Upper lobe of left lung (tissue), 6 donors: Measurements from ENCODE around the gene EGFLAM. TPM values are rescaled to one million over a fixed set of nuclear protein-coding genes. Genes with fewer than 3 reads are reported as not detected.

Source experiments
- ATAC-seq, 2 donors: fragments of 200-7000 bp; cut with Tn5 transposase; one replicate each; pipeline ENCODE4 v1.9.1; 2022; ENCODE audit warnings: mild to moderate bottlenecking in 2 of 2, moderate library complexity in 2 of 2; ENCODE audit not compliant: low FRiP score in 2 of 2
- DNase-seq, 2 donors: peaks; one replicate each; pipeline ENCODE4 v3.0.0-alpha.2; 2019 to 2020
- H3K27ac ChIP-seq, 4 donors: fragments of 200-600 bp; sonication (generic); one replicate each; pipeline ENCODE4 v1.5.1; 2016 to 2019
- H3K27me3 ChIP-seq, 4 donors: fragments of 200-600 bp; sonication (generic); one replicate each; pipeline ENCODE4 v1.5.1; 2017 to 2019
- H3K36me3 ChIP-seq, 4 donors: fragments of 200-600 bp; sonication (generic); one replicate each; pipeline ENCODE4 v1.5.1; 2016 to 2019
- H3K4me1 ChIP-seq, 4 donors: fragments of 200-600 bp; sonication (generic); one replicate each; pipeline ENCODE4 v1.5.1; 2018 to 2019
- H3K4me3 ChIP-seq, 4 donors: fragments of 200-600 bp; sonication (generic); one replicate each; pipeline ENCODE4 v1.5.1; 2017 to 2019; ENCODE audit warnings: mild to moderate bottlenecking in 2 of 4, moderate library complexity in 1 of 4
- H3K9me3 ChIP-seq, 4 donors: fragments of 200-600 bp; sonication (generic); one replicate each; pipeline ENCODE4 v1.5.1; 2018 to 2019
- EP300 ChIP-seq, 4 donors: sonication (generic); formaldehyde crosslinking; IDR thresholded peaks; one replicate each; pipeline ENCODE4 v1.5.1; 2017; ENCODE audit warnings: antibody characterized with exemption in 4 of 4, control low read depth in 2 of 4
- POLR2A ChIP-seq, 4 donors: fragments of 450-650 bp; IDR thresholded peaks; one replicate each; pipeline ENCODE4 v1.5.1; 2016 to 2017; ENCODE audit warnings: antibody characterized with exemption in 4 of 4, mild to moderate bottlenecking in 2 of 4
- POLR2AphosphoS5 ChIP-seq, 2 donors: sonication (generic); formaldehyde crosslinking; IDR thresholded peaks; one replicate each; pipeline ENCODE4 v1.5.1; 2017; ENCODE audit warnings: antibody characterized with exemption in 2 of 2
- WGBS, 2 donors: methylation state at CpG; one replicate each; pipeline ENCODE4 v1.1.5; 2017 to 2018; 5-methylcytosine and 5-hydroxymethylcytosine counted together
- total RNA-seq, 6 donors: library from RNA; depleted of rRNA in 4 of 6; stranded (reverse); fragments of >200 nt in 4 of 6; gene quantifications; one replicate each; pipeline versions ENCODE4 v1.1.0 to v1.2.1, GENCODE V29; 2016 to 2021
- TF ChIP-seq, protein P1 (sequence below), 6 experiments: fragments of 450-650 bp in 4 of 6; fragments of 200-600 bp in 2 of 6; sonication (generic) in 2 of 6; IDR thresholded peaks; one replicate each; pipeline ENCODE4 v1.5.1; 2016 to 2019; ENCODE audit warnings: antibody characterized with exemption in 6 of 6
- donor health status: DM: no; HTN: no; CAD: no; lungs with moderate emphysema.
- donor health status: DM: no; HTN: yes; CAD: no; lungs with severe emphysema.

The EGFLAM gene
- total RNA-seq, 6 donors from 2014 or later: 0.22 to 5.2 (median 1.6) TPM; not detected in 2

DNA sequence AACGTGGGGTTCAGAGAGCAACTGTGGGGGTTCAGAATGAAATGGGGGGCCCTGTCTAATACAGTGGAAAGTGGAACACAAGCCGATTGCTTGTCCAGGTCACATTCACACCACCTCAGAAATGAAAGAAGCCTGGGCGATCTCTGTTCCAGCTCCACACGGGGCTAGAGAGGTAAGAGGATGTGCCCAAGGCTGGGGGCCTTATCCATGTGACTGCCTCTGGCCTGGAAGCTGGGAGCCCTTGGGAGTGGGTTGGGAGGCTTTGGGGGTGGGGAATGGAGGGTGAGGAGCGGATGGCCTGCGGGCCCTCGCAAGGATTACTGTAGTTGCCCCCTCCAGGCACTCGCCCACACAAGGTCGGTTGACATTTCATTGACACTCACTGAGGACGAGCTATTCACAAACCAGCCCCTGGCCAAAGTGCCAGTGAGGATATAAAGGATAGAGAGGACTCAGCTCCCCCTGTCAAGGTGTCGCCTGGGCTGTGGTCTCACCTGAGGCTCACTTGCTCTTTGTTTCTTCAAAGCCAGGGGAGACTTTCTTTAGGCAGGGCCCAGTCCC is 211.4 kb downstream of the EGFLAM start:
- H3K27ac ChIP-seq: peak overlapping the region; percentile 78 to 85 (median 81)
- TF ChIP-seq, protein P1, sequence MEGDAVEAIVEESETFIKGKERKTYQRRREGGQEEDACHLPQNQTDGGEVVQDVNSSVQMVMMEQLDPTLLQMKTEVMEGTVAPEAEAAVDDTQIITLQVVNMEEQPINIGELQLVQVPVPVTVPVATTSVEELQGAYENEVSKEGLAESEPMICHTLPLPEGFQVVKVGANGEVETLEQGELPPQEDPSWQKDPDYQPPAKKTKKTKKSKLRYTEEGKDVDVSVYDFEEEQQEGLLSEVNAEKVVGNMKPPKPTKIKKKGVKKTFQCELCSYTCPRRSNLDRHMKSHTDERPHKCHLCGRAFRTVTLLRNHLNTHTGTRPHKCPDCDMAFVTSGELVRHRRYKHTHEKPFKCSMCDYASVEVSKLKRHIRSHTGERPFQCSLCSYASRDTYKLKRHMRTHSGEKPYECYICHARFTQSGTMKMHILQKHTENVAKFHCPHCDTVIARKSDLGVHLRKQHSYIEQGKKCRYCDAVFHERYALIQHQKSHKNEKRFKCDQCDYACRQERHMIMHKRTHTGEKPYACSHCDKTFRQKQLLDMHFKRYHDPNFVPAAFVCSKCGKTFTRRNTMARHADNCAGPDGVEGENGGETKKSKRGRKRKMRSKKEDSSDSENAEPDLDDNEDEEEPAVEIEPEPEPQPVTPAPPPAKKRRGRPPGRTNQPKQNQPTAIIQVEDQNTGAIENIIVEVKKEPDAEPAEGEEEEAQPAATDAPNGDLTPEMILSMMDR (IDR thresholded peaks at IDR 0.05): no peak
- TF ChIP-seq POLR2A (IDR thresholded peaks at IDR 0.05) (no peak), POLR2AphosphoS5 (IDR thresholded peaks at IDR 0.05) (no peak), EP300 (IDR thresholded peaks at IDR 0.05) (no peak)
- 88 to 92% methylated on average over 11 of the region's 11 CpGs for WGBS, 2 donors
- no peaks in the 10 kb centered on the region for H3K9me3 ChIP-seq
- DNase-seq (no peak), ATAC-seq (no peak)
- no peaks in the 10 kb centered on the region for H3K27me3 ChIP-seq
- H3K4me3 ChIP-seq: no peak overlapping the region
- no peaks in the 10 kb centered on the region for H3K36me3 ChIP-seq
- H3K4me1 ChIP-seq: peaks cover 21 to 31% (median 25%) of the 10 kb centered on the region in 4 donors

DNA sequence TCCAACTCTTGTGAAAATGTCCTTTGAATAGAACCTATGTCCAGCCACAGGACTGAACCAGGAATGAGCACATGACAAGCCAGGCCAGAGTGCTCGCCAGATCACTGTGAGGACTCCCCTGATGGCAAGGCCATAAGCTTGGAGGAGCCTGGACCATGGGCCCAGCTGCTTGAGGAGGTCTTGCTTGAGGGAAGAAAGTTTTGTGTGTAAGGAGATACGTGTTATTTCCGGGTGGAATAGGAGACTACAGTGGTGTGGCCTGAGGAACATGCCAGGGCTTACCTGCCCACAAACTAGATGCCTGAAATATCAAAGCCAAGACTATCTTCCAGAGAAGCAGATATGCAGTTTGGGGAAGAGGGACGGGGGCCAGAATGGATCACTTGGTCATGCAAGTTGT is 213.3 kb downstream of the EGFLAM start:
- Histone ChIP-seq H3K27ac (no peak overlapping the region), H3K9me3 (no peaks in the 10 kb centered on the region), H3K36me3 (no peaks in the 10 kb centered on the region), H3K27me3 (no peaks in the 10 kb centered on the region), H3K4me3 (no peak overlapping the region), H3K4me1 (peaks cover 21 to 28% (median 22%) of the 10 kb centered on the region in 4 donors)
- DNase-seq (no peak), ATAC-seq (no peak)
- TF ChIP-seq POLR2AphosphoS5 (IDR thresholded peaks at IDR 0.05) (no peak), EP300 (IDR thresholded peaks at IDR 0.05) (no peak), POLR2A (IDR thresholded peaks at IDR 0.05) (no peak)
- TF ChIP-seq, protein P1 (IDR thresholded peaks at IDR 0.05): no peak
- WGBS, 2 donors: 90 to 91% methylated on average over 4 of the region's 4 CpGs

DNA sequence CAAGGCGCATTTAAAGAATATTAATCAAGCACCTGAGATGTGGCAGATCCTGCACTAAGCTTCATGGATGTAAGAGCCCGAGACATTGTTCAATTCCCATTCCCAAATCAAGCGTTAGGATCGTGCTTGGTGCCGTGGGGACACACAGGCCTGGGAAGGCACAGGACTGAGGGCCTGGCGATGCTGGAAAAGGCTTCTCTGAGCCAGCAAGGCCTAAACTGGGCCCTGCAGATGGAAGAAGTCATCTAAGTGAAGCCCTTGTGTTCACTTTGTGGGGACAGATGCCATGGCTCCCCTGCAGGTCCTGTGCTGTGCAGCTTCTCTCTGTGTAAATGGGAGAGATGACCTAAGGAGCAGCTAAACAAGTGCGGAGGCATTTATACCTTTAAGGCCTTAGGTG is 214.2 kb downstream of the EGFLAM start:
- WGBS, 2 donors: 98 to 99% methylated on average over 7 of the region's 7 CpGs
- Histone ChIP-seq H3K4me3 (no peak overlapping the region), H3K27ac (peak overlapping the region in 1 of 4 donors; percentile 8), H3K27me3 (no peaks in the 10 kb centered on the region), H3K36me3 (no peaks in the 10 kb centered on the region), H3K9me3 (no peaks in the 10 kb centered on the region), H3K4me1 (peaks cover 13 to 22% (median 14%) of the 10 kb centered on the region in 4 donors)
- ATAC-seq: no peak
- TF ChIP-seq, protein P1 (IDR thresholded peaks at IDR 0.05): no peak
- TF ChIP-seq POLR2A (IDR thresholded peaks at IDR 0.05) (no peak), POLR2AphosphoS5 (IDR thresholded peaks at IDR 0.05) (no peak)
- DNase-seq: no peak

DNA sequence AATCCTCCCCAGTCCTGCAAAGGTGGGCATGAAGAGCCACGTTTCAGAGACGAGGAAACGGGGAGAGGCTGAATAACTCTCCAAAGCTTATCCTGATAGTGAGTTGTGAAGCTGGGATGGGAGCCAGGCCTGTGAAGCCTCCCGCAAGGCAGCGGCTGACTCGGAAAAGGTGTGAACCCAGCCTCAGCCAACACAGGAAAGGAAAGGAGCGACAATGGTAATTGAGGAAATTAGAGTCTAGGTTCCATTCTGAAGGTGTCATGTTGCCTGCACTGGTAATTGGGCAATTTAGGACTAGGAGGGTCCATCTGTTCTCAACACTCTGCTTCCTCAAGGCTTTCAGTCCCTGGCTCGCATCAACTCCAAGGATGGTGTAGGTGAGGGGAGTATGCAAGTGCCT is 214.6 kb downstream of the EGFLAM start:
- Histone ChIP-seq H3K4me3 (no peak overlapping the region), H3K27ac (peak overlapping the region in 1 of 4 donors; percentile 8), H3K27me3 (no peaks in the 10 kb centered on the region), H3K4me1 (peaks cover 8 to 17% (median 9%) of the 10 kb centered on the region in 4 donors), H3K36me3 (no peaks in the 10 kb centered on the region), H3K9me3 (no peaks in the 10 kb centered on the region)
- 26 to 29% methylated on average over 8 of the region's 8 CpGs for WGBS, 2 donors
- DNase-seq (no peak), ATAC-seq (peak in 1 of 2 donors; percentile 45)
- TF ChIP-seq, protein P1 (IDR thresholded peaks at IDR 0.05): no peak
- TF ChIP-seq EP300 (IDR thresholded peaks at IDR 0.05): no peak
- no peak for TF ChIP-seq POLR2AphosphoS5 (IDR thresholded peaks at IDR 0.05)
- TF ChIP-seq POLR2A (IDR thresholded peaks at IDR 0.05): no peak

DNA sequence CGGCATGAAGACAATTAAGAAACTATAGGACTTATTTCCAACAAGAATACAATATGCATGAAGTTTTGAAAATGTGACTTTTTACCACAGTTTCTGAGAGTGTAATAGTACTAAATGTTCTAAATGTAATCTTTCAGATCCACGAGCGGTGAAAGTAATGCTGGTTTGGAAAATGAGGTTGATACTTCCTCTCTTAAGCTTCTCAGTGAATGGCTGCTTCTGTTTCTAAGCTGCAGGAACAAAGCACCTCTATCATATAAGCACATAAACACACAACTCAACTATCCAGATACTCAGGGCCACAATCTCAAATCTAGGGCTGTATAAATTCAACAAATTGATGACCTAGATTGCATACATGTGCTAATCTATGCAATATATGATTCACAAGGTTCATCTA is 219.8 kb downstream of the EGFLAM start:
- Histone ChIP-seq H3K4me3 (no peak overlapping the region), H3K4me1 (no peaks in the 10 kb centered on the region), H3K27me3 (no peaks in the 10 kb centered on the region), H3K9me3 (no peaks in the 10 kb centered on the region), H3K27ac (no peak overlapping the region), H3K36me3 (peaks cover 6 to 22% (median 14%) of the 10 kb centered on the region in 4 donors)
- ATAC-seq (no peak), DNase-seq (no peak)
- TF ChIP-seq, protein P1 (IDR thresholded peaks at IDR 0.05): no peak
- TF ChIP-seq EP300 (IDR thresholded peaks at IDR 0.05): no peak
- no peak for TF ChIP-seq POLR2AphosphoS5 (IDR thresholded peaks at IDR 0.05)
- no peak for TF ChIP-seq POLR2A (IDR thresholded peaks at IDR 0.05)
- WGBS, 2 donors: 70 to 72% methylated on average over 3 of the region's 3 CpGs
